NCI-H82 treated with DMSO at 0.1 percent for 48 hours (cell line): ENCODE data around the gene IFNG.

Experiments used
- DNase-seq: peaks from one replicate; lab custom pipeline; 2025; ENCODE audit not compliant: unreplicated experiment; lab: John Stamatoyannopoulos, UW

The IFNG gene

GRCh38 chr12:68169213-68169889 lies 9.8 kb upstream of the IFNG start:
- DNase-seq: no peak

- no peak for DNase-seq
Measured at GRCh38 chr12:68166317-68166831, 6.8 kb upstream of the IFNG start.

GRCh38 chr12:68163560-68164081 lies 4.1 kb upstream of the IFNG start:
- DNase-seq: no peak

- no peak for DNase-seq
Measured at GRCh38 chr12:68162374-68162773, 2.8 kb upstream of the IFNG start.

GRCh38 chr12:68158432-68158831 lies 1.1 kb downstream of the IFNG start:
- no peak for DNase-seq

GRCh38 chr12:68157380-68157779 lies 2.2 kb downstream of the IFNG start:
- no peak for DNase-seq

- DNase-seq: no peak
Measured at GRCh38 chr12:68156636-68157035, 2.9 kb downstream of the IFNG start.

- no peak for DNase-seq
Measured at GRCh38 chr12:68154779-68155178, 4.8 kb downstream of the IFNG start.

- no peak for DNase-seq
Measured at GRCh38 chr12:68148261-68148951, 11.1 kb downstream of the IFNG start.

- DNase-seq: peak; percentile 76
Measured at GRCh38 chr12:68140556-68140955, 19.0 kb downstream of the IFNG start.

GRCh38 chr12:68139941-68140340 lies 19.6 kb downstream of the IFNG start:
- no peak for DNase-seq

- DNase-seq: no peak
Measured at GRCh38 chr12:68139001-68139400, 20.5 kb downstream of the IFNG start.

- DNase-seq: no peak
Measured at GRCh38 chr12:68138480-68138879, 21.1 kb downstream of the IFNG start.

GRCh38 chr12:68137335-68137830 lies 22.2 kb downstream of the IFNG start:
- DNase-seq: no peak

- no peak for DNase-seq
Measured at GRCh38 chr12:68135520-68135919, 24.0 kb downstream of the IFNG start.

- DNase-seq: no peak
Measured at GRCh38 chr12:68131867-68132414, 27.6 kb downstream of the IFNG start.

- no peak for DNase-seq
Measured at GRCh38 chr12:68129979-68130378, 29.6 kb downstream of the IFNG start.

- DNase-seq: no peak
Measured at GRCh38 chr12:68122236-68122920, 37.2 kb downstream of the IFNG start.

- no peak for DNase-seq
Measured at GRCh38 chr12:68121143-68121542, 38.4 kb downstream of the IFNG start.

GRCh38 chr12:68119724-68120211 lies 39.8 kb downstream of the IFNG start:
- no peak for DNase-seq

GRCh38 chr12:68119250-68119649 lies 40.3 kb downstream of the IFNG start:
- no peak for DNase-seq
